ENCODE results near the gene DSCAM. TPM values are rescaled to one million over a fixed set of nuclear protein-coding genes. Genes with fewer than 3 reads are reported as not detected.

The DSCAM gene
- total RNA-seq (2022; extraction: Qiagen RNA extraction; ENCODE audit: low read depth), result not detected in 5 replicates

GRCh38 chr21:40846587-40847411, at the start of gene DSCAM:
TSS of gene DSCAM (minus strand) at chr21:40847158. CDS start at chr21:40846661, 497 bp downstream.

All from A549 treated with CpdA at 1 μM for 4 hours (cell line).